ENCODE measurements around the gene RBM19.
"Not testable (repeated sequence)": the region's sequence is repeated elsewhere in the genome, so short reads cannot be mapped to it uniquely, and the experiment has no call there.

- TF ChIP-seq EZH2phosphoT487 (IDR thresholded peaks at IDR 0.05; ENCODE audit: low read length); CTCF (IDR thresholded peaks at IDR 0.05; ENCODE audit: low read length); EZH2 (optimal IDR thresholded peaks at IDR 0.05; ENCODE audit: low read depth, low read length): not testable (repeated sequence)
Observed at GRCh38 chr12:114000261-114000660, 34.1 kb upstream of the RBM19 start.
